Transverse colon (tissue), 4 donors: ENCODE data around the gene HDAC3.

Experiments used
- EP300 ChIP-seq: sonication (generic); formaldehyde crosslinking; IDR thresholded peaks from one replicate; pipeline ENCODE4 v1.6.1; 2017; ENCODE audit warnings: antibody characterized with exemption, low read depth
- POLR2AphosphoS5 ChIP-seq, 3 donors: sonication (generic); formaldehyde crosslinking; IDR thresholded peaks; one replicate each; pipeline ENCODE4 v1.6.1; 2016; ENCODE audit warnings: antibody characterized with exemption in 3 of 3
- TF ChIP-seq, protein P1 (sequence below), 5 experiments: fragments of 200-600 bp in 3 of 5; fragments of 450-650 bp in 2 of 5; sonication (generic) in 3 of 5; IDR thresholded peaks; 1 replicate in 2 of 5; 2 replicates in 3 of 5; pipeline ENCODE4 v1.5.1; 2016 to 2017; ENCODE audit warnings: antibody characterized with exemption in 5 of 5, inconsistent platforms in 3 of 5, mild to moderate bottlenecking in 2 of 5, moderate library complexity in 1 of 5

DNA sequence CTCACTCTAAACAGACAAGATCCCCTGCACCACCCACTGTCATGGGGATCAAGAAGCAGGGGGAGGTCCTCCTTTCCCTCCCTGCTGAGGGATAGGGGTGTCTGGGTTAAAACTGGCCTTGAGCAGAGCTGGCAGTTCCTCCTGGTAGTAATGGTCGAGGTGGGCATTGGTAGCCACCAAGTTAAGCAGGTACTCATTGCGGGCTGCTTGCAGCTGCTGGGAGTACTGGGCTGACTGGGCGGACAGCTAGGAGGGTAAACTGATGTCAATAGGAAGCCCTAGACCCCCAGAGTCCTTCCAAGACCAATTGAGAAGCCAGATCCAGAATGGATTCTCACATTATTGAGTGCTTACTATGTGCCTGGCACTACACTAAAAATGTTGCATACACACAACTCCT, 11.2 kb upstream of the HDAC3 start:
- TF ChIP-seq, protein P1, sequence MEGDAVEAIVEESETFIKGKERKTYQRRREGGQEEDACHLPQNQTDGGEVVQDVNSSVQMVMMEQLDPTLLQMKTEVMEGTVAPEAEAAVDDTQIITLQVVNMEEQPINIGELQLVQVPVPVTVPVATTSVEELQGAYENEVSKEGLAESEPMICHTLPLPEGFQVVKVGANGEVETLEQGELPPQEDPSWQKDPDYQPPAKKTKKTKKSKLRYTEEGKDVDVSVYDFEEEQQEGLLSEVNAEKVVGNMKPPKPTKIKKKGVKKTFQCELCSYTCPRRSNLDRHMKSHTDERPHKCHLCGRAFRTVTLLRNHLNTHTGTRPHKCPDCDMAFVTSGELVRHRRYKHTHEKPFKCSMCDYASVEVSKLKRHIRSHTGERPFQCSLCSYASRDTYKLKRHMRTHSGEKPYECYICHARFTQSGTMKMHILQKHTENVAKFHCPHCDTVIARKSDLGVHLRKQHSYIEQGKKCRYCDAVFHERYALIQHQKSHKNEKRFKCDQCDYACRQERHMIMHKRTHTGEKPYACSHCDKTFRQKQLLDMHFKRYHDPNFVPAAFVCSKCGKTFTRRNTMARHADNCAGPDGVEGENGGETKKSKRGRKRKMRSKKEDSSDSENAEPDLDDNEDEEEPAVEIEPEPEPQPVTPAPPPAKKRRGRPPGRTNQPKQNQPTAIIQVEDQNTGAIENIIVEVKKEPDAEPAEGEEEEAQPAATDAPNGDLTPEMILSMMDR (IDR thresholded peaks at IDR 0.05) = no peak
- no peak for TF ChIP-seq POLR2AphosphoS5 (IDR thresholded peaks at IDR 0.05)
- no peak for TF ChIP-seq EP300
